Heart right ventricle (tissue), 16 donors: ENCODE measurements around the gene GOLIM4. TPM values are rescaled to one million over a fixed set of nuclear protein-coding genes. Genes with fewer than 3 reads are reported as not detected.
A peak's percentile ranks its signal among the peaks of the same experiment; 100 is the strongest.

Experiments
- ATAC-seq, 8 donors: fragments of 200-7000 bp; cut with Tn5 transposase; one replicate each; pipeline ENCODE4 v1.9.1; 2020; ENCODE audit warnings: mild to moderate bottlenecking in 8 of 8, moderate library complexity in 8 of 8, moderate number of reproducible peaks in 1 of 8
- DNase-seq, 2 donors: peaks; one replicate each; pipeline ENCODE4 v3.0.0-alpha.2; 2020
- H3K27ac ChIP-seq, 10 donors: fragments of 200-600 bp; sonication (generic) in 2 of 10; one replicate each; pipeline versions ENCODE4 v1.5.0 to v1.8.0; 2020 to 2022; ENCODE audit warnings: mild to moderate bottlenecking in 3 of 10
- H3K27me3 ChIP-seq, 7 donors: fragments of 200-600 bp; one replicate each; pipeline ENCODE4 v1.8.0; 2021 to 2022; ENCODE audit warnings: mild to moderate bottlenecking in 2 of 7
- H3K36me3 ChIP-seq, 9 donors: fragments of 200-600 bp; sonication (generic) in 1 of 9; one replicate each; pipeline versions ENCODE4 v1.5.0 to v1.8.0; 2020 to 2022; ENCODE audit warnings: mild to moderate bottlenecking in 2 of 9
- H3K4me1 ChIP-seq, 9 donors: fragments of 200-600 bp; sonication (generic) in 1 of 9; one replicate each; pipeline versions ENCODE4 v1.5.0 to v1.8.0; 2020 to 2022; ENCODE audit warnings: mild to moderate bottlenecking in 4 of 9
- H3K4me3 ChIP-seq, 10 donors: fragments of 200-600 bp; sonication (generic) in 2 of 10; one replicate each; pipeline versions ENCODE4 v1.5.0 to v1.8.0; 2020 to 2022; ENCODE audit warnings: mild to moderate bottlenecking in 7 of 10, moderate library complexity in 2 of 10
- H3K9me3 ChIP-seq, 11 donors: fragments of 200-600 bp in 10 of 11; sonication (generic) in 2 of 11; one replicate each; pipeline versions ENCODE4 v1.5.0 to v1.8.0; 2013 to 2022; ENCODE audit warnings: mild to moderate bottlenecking in 2 of 11, control low read depth in 1 of 11, moderate library complexity in 1 of 11
- WGBS, 2 donors: extraction: QIAGEN DNeasy Blood & Tissue Kit; methylation state at CpG; one replicate each; pipeline ENCODE4 v1.1.7; 2013; ENCODE audit warnings: inconsistent platforms in 1 of 2; 5-methylcytosine and 5-hydroxymethylcytosine counted together
- intact Hi-C, 10 donors: fragments of 100-400 bp; cut with DNase I; formaldehyde crosslinking; loops; one replicate each; pipeline versions ENCODE4 v1.11.1 to v1.14.2; 2022
- polyA plus RNA-seq, 2 donors: library from polyadenylated mRNA; stranded (reverse); fragments of 200-250 nt; gene quantifications; one replicate each; pipeline ENCODE4 v1.2.3, GENCODE V29; 2013
- total RNA-seq, 10 donors: library from RNA; stranded (reverse); fragmentation: NEBNext Ultra II Directional in 3 of 10; extraction: Animal tissue kit (Norgen Biotek cat#: 25700) in 3 of 10; gene quantifications; one replicate each; pipeline versions ENCODE4 v1.2.1 to v1.2.4, GENCODE V29; 2021 to 2023
- TF ChIP-seq, protein P1 (sequence below), 9 donors: fragments of 200-600 bp; sonication (generic) in 2 of 9; IDR thresholded peaks; one replicate each; pipeline versions ENCODE4 v1.5.0 to v1.8.0; 2021 to 2022; ENCODE audit warnings: antibody characterized with exemption in 9 of 9, mild to moderate bottlenecking in 5 of 9, moderate library complexity in 1 of 9
- donor health status: Arrhythmogenic right ventricular cardiomyopathy.
- donor health status: ischemic (EF 13 %, LVEDD 7.1; RV severe dilation, severe dysfunction).
- donor health status: healthy with polysubstance abuse.
- donor health status: DM: no; HTN: yes; CAD: no.
- donor health status: DM: no; HTN: no; CAD: no.
- donor health status: ischemic (EF 25% LVEDD 6.9; RV normal size, moderate dysfunction).
- donor health status: ischemic (EF 25% LVEDD 5.7; RV mildly dilated, moderate dysfunction).
- donor health status: healthy.
- donor health status: DM: yes; HTN: yes; CAD: no.
- donor health status: Ischemic cardiomyopathy.
- donor health status: ischemic (EF 35%, LVEDD 5.7; RV mildly dilated, moderate dysfunction).
- donor health status: nonischemic (EF 11% LVEDD 7.7; RV severe dilation, severe dysfunction).
- donor health status: DM: yes; HTN: yes; CAD: no.
- donor health status: PGD.
- donor health status: ischemic (EF 29% LVEDD 5.4; RV normal size, mild dysfunction).
- donor health status: nonischemic (EF 23%, LVEDD 6.1; RV moderate dilation, normal function).

GOLIM4 gene
- total and polyA plus RNA-seq, 12 donors, result 18.8 to 103 (median 69.8) TPM

DNA sequence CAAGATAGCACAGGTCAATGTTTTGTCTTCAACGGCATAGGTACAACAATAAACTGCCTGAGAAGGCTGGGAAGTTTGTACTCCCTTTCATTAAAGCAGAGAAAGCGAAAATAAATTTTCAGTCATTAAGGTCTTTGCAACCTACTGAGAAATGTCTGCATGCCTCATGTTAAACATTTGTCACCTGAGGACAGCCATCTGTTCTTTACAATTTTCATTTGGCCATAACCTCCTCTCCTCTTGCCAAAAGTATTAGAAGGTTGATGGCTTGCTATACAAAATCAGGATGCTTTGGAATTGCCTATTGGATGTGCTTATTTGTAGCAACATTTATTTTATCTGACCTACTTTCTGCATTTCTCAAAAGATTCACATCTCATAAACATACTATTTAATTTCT is 122.7 kb downstream of the GOLIM4 start:
- DNase-seq (no peak), ATAC-seq (no peak)
- no peaks in the 10 kb centered on the region for H3K36me3 ChIP-seq
- WGBS, 2 donors, result 83 to 85% methylated on average over 2 of the region's 2 CpGs
- H3K4me3 ChIP-seq, result no peak overlapping the region
- H3K4me1 ChIP-seq, result peaks cover 0 to 8% (median 0%) of the 10 kb centered on the region in 9 donors
- no peaks in the 10 kb centered on the region for H3K27me3 ChIP-seq
- TF ChIP-seq, protein P1, sequence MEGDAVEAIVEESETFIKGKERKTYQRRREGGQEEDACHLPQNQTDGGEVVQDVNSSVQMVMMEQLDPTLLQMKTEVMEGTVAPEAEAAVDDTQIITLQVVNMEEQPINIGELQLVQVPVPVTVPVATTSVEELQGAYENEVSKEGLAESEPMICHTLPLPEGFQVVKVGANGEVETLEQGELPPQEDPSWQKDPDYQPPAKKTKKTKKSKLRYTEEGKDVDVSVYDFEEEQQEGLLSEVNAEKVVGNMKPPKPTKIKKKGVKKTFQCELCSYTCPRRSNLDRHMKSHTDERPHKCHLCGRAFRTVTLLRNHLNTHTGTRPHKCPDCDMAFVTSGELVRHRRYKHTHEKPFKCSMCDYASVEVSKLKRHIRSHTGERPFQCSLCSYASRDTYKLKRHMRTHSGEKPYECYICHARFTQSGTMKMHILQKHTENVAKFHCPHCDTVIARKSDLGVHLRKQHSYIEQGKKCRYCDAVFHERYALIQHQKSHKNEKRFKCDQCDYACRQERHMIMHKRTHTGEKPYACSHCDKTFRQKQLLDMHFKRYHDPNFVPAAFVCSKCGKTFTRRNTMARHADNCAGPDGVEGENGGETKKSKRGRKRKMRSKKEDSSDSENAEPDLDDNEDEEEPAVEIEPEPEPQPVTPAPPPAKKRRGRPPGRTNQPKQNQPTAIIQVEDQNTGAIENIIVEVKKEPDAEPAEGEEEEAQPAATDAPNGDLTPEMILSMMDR (IDR thresholded peaks at IDR 0.05), result no peak
- H3K27ac ChIP-seq, result no peak overlapping the region
- intact Hi-C loops, result no loop called here
- no peaks in the 10 kb centered on the region for H3K9me3 ChIP-seq

DNA sequence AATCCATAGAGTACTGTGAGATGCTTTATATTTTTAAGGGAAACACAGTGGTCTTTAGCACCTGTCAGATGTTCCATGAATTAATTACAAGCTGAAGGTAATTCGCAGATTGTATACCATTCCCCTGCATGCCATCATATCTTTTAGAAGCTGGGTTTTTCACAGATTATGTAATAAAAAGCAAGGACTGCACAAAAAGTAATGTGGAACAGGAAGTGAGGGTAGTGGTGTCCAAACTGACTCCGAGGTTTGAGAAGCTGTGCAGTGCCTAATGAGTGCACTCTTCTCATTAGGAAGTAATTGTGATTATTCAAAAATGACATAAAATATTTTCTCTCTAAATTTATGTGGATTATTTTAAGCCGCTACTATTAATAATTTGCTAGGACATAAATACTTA is 123.2 kb downstream of the GOLIM4 start:
- Histone ChIP-seq H3K27me3 (no peaks in the 10 kb centered on the region), H3K9me3 (no peaks in the 10 kb centered on the region), H3K4me3 (no peak overlapping the region), H3K27ac (no peak overlapping the region), H3K36me3 (no peaks in the 10 kb centered on the region), H3K4me1 (peaks cover 0 to 8% (median 0%) of the 10 kb centered on the region in 9 donors)
- TF ChIP-seq, protein P1 (IDR thresholded peaks at IDR 0.05), result no peak
- intact Hi-C loops, result no loop called here
- 67 to 78% methylated on average over 3 of the region's 3 CpGs for WGBS, 2 donors
- no peak for DNase-seq
- ATAC-seq, result no peak

DNA sequence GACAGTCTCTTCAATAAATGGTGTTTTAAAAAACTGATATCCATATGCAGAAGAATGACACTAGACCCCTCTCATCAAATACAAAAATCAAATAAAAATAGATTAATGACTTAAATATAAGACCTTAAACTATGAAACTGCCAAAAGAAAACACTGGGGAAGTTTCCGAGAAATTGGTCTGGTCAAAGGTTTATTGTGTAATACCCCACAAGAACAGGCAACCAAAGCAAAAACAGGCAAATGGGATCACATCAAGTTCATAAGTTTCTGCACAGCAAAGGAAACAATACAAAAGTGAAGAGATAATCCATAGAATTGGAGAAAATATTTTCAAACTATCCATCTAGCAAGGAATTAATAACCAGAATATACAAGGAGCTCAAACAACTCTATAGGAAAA is 126.2 kb downstream of the GOLIM4 start:
- ATAC-seq, result no peak
- Histone ChIP-seq H3K9me3 (no peaks in the 10 kb centered on the region), H3K27me3 (no peaks in the 10 kb centered on the region), H3K4me1 (peaks cover 0 to 8% (median 0%) of the 10 kb centered on the region in 9 donors), H3K27ac (no peak overlapping the region), H3K4me3 (no peak overlapping the region), H3K36me3 (no peaks in the 10 kb centered on the region)
- DNase-seq, result no peak
- TF ChIP-seq, protein P1 (IDR thresholded peaks at IDR 0.05), result no peak
- intact Hi-C loops, result no loop called here
- 91 to 93% methylated on average over 1 of the region's 1 CpG for WGBS, 2 donors

DNA sequence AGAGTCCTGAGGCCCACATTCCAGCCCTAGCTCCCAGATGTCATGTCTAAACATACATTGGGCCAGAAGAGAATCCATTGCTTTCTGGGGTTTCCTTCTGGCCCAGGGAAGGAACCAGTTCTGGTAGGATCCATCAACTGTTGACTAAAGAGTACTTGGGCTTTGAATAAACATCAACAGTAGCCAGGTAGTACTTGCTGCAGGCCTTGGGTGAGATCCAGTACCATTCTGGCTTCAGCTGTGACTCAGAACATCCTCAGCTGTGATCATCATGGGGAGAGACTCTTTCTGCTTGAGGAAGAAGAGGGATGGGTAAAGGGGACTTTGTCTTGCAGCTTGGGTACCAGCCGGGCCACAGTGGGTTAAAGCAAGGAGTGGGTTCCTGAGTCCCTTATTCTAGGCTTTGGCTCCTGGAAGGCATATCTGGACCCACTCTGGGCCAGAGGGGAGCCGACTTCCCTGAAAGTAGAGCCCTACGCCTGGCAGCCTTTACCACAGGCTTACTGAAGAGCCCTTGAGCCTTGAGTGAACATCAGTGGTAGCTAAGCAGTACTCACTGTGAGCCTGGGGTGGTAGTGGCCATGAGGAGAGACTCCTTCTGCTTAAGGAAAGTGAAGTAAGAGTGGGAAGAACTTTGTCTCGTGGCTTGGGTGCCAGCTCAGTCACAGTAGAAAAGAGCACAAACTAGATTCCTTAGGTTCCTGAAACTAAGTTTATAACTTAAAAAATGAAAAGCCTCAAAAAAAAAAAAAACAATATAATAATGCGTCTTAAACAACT is 128.3 kb downstream of the GOLIM4 start:
- intact Hi-C loops, result no loop called here
- Histone ChIP-seq H3K4me1 (peaks cover 0 to 2% (median 0%) of the 10 kb centered on the region in 9 donors), H3K4me3 (no peak overlapping the region), H3K9me3 (no peaks in the 10 kb centered on the region), H3K36me3 (no peaks in the 10 kb centered on the region), H3K27ac (peak overlapping the region in 1 of 10 donors; percentile 29), H3K27me3 (no peaks in the 10 kb centered on the region)
- WGBS, 2 donors, result 85 to 95% methylated on average over 5 of the region's 5 CpGs
- TF ChIP-seq, protein P1 (IDR thresholded peaks at IDR 0.05), result no peak
- ATAC-seq, result no peak
- no peak for DNase-seq
